Measurements from ENCODE around the gene TXNL4A.
A peak's percentile ranks its signal among the peaks of the same experiment; 100 is the strongest.

Gene TXNL4A

DNA sequence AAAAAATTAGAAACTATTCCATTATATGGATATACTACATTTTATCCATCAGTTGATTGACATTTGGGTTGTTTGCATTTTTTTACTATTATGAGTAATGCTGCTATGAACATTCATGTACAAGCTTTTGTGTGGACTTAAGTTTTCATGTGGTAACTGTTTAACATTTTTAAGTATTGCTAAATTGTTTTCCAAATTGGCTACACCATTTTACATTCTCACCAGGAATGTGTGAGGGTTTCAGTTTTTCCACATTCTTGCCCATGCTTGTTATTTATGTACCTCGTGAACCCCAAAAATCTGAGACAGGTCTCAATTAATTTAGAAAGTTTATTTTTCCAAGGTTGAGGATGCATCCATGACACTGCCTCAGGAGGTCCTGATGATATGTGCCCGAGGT is 3.1 kb upstream of the TXNL4A start:
- DNase-seq = no peak

DNA sequence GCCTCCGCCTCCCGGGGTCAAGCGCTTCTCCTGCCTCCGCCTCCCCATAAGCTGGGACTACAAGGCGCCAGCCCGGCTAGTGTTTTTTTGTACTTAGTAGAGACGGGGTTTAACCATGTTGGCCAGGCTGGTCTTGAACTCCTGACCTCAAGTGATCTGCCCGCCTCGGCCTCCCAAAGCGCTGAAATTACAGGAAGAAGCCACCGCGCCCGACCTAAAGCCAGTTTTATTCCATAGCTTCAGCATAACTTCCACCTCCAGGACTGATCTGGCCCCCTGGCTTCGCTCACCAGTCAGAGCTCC is 783 bp upstream of the TXNL4A start:
- no peak for DNase-seq

DNA sequence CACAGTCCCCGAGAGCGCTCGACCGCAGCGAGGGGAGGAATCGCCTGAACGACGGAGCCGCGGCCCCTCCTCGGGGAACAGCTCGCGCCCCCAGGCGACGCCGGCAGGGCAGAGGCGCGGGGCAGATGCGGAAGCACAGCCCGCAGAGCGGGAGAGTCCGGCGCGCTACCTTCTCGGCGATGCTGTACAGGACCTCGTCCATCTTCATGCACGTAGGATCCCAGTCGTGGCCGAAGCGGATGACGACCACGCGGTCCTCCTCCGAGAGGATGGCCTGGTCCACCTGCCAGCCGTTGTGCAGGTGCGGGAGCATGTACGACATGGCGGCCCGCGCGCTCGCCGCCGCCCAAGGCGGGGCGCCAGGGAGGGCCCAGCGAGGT is 302 bp downstream of the TXNL4A start:
- peak; percentile 71 for DNase-seq

DNA sequence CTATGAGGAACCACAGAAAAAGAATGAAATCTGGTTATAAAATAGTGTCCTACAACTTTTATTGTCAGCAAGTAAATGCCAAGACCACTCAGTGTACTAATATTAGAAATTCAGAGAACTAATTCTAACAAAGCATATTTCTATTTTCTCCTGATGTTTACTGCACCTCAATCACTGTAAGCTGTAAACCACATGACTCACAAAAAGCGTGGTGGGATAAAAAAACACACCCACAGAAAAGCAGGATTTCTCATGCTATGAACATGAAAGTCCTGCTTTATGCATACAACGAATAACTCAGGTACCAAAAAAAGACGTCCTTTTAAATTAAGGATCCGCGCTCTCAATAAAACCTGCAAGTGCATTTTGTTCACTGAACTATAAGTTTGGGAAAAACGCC is 797 bp downstream of the TXNL4A start:
- no peak for DNase-seq

DNA sequence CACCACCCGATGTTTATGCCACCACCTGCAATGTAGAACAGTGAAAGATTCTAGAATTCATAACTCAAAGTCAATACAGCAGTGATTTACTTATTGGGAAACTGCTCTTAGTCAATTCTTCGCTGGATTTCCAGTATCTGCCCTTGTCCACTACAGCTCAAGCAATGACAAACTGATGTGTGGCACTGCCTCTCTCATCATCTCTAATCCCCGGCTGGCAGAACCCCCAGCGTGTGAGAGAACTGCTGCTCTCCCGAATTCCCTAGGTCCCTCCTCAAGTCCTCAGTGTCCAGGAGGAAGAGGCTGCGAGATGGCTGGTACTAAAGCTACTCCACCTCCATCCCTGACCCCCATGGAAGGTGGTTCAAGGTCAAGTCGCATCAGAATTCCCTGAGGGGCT is 1.6 kb downstream of the TXNL4A start:
- DNase-seq = no peak

DNA sequence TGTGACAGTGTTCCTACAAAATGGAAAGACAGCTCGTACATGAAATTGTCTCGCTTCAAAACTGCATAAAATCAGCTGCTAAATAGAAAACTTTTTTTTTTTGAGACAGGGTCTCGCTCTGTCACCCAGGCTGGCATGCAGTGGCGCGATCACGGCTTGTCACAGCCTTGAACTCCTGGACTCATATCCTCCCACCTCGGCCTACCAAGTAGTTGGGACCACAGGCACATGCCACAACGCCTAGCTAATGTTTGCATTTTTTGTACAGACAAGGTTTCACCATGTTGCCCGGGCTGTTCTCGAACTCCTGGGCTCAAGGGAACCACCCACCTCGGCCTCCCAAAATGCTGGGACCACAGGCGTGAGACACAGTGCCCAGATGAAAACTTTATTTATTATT is 3.2 kb downstream of the TXNL4A start:
- DNase-seq = no peak

DNA sequence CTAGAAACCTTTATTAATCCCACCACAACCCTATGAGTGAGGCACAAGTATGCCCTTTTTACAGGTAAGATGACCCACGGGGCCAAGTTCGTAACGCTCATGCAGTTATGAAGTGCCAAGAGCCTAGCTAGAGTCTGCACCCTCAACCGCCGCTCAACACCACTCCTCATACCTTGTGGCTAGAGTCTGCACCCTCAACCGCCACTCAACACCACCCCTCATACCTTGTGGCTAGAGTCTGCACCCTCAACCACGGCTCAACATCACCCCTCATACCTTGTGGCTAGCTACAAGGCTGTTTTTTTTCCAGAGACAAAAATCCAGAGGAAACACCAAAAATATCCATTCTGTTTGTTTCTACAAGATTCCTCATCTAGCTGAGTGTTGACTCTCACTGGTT is 4.6 kb downstream of the TXNL4A start:
- no peak for DNase-seq

DNA sequence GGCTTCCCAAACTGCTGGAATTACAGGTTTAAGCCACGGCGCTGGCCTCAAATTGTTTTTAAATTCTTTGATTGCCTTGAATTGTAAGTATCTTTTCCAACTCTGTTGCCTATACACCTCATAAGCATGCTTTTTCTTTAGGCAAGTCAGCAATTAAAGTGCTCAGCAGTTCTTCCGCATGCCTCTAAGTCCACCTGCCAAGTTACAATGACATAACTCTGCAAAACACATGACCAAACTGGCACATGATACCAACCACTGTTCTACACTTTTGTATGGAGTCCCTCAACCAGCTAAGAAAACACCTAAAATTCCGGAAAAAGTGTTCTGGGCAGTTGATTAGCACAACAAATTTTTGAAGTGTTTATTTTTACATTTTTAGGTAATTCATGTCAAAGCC is 5.1 kb downstream of the TXNL4A start:
- no peak for DNase-seq

DNA sequence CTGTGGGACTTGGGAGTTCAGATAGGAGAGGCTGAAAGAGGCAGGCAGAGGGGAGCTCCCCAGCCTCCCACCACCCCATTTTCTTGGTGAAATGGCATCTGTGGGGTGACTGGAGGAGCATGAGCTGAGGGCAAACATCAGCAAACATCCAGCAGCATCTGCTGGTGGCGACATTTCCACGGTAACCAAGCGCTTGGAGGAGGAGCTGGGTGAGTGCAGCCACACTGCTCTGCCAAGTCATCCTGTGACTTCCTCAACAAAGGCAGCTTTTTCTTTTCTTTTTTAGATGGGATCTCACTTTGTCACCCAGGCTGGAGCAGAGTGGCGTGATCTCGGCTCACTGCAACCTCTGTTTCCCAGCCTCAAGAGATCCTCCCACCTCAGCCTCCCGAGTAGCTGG is 5.6 kb downstream of the TXNL4A start:
- no peak for DNase-seq

DNA sequence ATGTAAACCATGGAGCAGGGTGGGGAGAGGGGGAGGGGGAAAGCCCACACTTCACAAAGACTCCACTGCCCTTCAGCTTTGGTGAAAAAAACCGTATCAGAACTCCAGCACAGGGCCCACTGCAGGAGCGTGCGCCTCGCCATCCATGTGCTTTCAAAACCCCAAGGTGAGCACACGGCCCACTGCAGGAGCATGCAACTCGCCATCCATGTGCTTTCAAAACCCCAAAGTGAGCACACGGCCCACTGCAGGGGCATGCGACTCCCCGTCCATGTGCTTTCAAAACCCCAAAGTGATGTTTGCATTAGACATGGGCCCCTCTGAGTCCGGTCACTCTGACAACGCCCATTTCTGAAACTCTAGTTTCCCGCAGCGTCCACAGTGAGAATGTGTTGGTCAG is 7.8 kb downstream of the TXNL4A start:
- no peak for DNase-seq

DNA sequence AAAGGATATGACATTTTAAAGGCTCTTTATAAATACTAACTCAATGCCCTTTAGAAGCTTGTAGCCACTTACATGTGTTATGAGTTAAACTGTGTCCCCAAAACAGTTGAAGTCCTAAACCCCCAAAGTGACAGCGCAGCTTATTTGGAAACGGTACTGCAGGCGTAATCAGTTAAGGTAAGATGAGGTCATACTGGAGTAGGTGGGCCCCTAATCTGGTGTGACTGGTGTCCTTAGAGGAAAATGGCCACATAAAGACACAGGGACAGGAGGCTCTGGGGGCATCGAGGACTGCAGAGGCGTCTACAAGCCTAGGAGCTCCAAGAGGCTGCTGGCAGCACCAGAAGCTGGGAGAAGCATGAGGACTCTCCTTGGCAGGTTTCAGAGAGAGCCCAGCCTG is 8.5 kb downstream of the TXNL4A start:
- no peak for DNase-seq

DNA sequence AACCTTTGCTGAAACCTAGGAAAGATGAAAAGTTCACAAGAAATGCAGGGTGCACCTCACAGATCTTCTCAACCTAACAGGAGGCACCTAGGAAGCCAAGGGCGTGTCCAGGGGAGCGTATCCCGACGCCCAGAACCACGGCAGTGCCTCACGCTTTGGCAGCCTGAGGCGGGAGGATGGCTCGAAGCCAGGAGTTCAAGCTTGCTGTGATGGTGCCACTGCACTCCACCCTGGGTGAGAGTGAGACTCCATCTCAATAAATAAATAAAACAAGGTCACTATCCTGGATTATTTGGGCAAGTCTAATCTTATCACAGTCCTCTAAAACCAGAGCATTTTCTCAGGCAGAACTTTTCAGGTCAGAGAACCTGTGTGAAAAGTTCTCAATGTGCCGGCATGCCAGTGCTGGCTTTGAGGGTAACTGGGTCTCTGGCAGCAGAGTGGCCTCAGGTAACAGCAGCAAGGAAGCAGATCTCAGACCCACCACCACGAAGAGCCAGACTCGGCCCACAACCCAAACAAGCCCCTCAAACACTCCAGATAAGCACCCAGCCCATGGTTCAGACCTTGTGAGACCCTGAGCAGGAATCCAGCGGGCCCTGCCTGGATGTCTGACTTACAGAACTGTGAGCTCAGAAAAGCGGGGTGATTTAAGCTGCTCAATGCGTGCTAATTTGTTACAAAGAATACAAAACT is 12.2 kb downstream of the TXNL4A start:
- no peak for DNase-seq

DNA sequence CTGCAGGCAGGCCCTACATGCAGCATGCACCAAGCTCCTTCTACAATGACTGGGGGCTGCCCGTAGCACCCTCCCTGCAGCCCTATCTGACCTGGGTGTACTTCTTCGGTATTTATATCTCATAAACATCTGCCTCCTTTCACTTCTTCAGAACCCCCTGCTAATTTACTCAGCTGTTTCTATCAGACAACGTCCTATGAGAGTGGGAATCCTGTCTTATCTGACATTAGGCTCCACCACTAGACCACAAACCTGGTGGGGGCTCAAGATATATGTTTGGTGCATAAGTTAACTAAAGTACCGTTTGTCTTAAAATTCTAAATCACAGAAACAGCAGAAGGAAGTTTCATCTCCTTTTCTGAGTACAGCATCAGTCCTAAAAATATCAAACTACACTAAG is 13.3 kb downstream of the TXNL4A start:
- no peak for DNase-seq

DNA sequence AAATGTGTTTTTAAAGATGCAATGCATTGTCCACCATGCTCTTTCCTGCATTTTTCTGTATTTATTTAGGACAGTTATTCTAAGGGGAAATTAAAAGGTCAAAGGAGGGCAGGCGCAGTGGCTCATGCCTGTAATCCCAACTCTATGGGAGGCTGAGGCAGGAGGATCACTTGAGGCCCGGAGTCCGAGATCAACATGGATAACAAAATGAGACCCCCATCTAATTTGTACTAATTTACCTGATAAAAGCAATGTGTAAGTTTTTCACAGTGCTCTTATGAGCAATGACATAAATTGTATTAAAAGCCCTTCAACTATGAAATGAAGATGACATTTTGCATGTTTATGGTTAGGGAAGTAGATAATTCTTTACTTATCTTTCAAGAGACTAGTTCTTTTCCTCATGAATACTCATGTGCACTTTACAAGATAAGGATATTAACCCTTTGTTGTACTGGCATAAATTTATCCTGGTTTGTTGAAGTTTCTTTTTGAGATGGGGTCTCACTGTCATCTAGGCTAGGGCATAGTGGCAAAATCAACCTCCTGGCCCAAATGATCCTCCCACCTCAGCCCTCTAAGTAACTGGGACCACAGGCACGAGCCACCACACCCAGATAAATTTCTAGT is 14.2 kb downstream of the TXNL4A start:
- DNase-seq = no peak

DNA sequence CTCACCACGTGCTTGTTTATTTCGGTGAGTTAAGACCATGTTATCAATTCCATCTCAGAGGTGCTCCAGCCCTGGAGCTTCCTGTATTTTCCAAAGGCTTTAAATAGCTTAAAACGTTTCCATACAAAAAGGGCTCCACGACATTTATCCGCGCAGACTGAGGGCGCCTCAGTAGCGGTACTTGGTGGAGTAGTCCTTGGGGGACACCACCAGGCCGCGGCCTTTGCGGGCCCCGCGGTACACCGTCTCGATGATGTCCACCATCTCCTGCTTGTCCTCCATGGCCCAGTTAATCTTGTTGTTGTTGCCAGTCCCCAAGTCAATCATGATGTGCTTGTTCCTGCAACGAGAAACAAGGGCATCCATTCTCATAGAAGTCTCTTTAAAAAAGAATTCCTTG is 14.8 kb downstream of the TXNL4A start:
- DNase-seq = no peak

DNA sequence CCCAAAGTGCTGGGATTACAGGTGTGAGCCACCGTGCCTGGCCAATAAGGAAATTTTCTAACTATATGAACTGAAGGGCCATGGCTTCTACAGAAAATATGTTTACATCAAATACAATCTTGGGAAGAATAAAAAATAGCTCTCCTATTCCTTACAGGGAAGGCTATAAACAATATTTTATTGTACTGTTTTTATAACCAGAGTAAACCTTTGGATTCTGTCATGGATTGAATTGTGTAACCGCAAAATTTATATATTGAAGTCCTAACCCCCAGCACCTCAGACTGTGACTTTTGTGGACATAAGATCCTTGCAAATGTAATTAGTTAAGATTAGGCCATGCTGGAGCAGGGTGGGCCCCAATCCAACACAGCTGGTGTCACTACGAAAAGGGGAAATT is 15.6 kb downstream of the TXNL4A start:
- no peak for DNase-seq

DNA sequence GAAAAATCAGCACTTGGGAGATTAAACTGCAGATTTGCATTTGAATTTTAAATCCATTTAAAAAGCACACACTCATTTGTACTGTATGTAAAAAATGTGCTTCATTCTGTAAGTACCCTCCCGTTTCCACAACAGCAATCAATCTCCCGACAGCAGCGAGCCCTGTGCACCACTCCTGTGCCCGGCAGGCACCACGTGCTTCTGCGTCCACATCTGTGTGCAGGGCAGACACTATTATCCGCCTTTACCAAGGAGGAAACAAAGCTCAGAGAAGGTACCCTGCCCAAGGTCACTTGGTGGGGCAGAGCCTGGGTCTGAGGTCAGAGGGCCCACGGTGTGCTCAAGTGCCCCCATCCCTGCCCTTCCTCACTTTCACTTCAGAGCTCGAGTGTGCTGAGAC is 16.4 kb downstream of the TXNL4A start:
- DNase-seq = no peak

DNA sequence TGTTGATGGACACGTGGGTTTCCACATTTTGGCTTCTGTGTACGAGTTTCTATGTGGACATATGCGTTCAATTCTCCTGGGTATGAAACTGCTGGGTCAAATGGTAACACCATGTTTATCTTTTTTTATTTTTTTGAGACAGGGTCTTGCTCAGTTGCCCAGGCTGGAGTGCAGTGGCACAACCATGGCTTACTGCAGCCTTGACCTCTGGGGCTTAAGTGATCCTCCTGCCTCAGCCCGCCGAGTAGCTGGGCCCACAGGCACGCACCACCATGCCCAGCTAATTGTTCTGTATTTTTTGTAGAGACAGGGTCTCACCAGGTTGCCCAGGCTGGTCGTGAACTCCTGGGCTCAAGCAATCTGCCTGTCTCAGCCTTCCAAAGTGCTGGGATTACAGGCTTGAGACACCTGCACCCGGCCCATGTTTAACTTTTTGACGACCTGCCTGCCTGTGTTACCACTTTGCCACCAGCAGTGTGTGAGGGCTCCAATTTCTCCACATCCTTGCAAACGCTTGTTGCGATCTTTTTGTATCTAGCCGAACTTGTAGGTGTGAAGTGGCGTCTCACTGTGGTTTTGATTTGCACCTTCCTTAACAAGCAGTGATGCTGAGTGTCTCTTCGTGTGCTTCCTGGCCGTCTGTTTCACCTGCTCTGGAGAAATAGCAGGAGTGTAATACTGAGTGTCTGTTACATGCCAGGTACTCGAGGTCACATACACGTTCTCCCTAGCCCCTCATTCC is 17.0 kb downstream of the TXNL4A start:
- no peak for DNase-seq

DNA sequence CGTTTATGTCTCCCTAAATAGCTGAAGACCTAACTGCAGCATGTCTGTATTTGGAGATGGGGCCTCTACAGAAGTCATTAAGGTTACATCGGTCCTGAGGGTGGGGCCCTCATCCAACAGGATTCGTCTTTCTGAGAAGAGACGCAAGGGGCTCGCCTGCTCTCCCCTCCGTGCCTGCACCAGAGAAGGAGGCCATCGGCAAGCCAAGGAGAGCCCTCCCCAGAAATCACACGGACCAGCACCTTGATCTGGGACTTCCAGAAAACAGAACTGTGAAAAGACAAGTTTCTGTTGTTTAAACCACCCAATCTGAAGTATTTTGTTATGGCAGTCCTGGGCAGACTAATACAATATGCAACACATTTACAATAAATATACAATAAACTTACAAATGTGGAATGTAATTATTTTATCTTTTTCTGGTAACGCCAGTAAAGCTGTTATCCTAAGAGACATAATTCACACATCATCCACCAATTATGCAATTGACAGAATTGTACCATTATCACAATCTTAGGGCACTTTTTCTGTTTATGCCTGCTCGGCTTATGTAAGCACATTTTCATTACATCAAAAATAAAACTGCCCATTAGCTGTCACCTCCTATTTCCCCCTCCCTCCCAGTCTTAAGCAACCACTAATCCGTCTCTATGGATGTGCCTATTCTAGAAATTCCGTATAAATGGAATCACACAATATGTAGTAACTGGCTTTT is 17.8 kb downstream of the TXNL4A start:
- DNase-seq = no peak

DNA sequence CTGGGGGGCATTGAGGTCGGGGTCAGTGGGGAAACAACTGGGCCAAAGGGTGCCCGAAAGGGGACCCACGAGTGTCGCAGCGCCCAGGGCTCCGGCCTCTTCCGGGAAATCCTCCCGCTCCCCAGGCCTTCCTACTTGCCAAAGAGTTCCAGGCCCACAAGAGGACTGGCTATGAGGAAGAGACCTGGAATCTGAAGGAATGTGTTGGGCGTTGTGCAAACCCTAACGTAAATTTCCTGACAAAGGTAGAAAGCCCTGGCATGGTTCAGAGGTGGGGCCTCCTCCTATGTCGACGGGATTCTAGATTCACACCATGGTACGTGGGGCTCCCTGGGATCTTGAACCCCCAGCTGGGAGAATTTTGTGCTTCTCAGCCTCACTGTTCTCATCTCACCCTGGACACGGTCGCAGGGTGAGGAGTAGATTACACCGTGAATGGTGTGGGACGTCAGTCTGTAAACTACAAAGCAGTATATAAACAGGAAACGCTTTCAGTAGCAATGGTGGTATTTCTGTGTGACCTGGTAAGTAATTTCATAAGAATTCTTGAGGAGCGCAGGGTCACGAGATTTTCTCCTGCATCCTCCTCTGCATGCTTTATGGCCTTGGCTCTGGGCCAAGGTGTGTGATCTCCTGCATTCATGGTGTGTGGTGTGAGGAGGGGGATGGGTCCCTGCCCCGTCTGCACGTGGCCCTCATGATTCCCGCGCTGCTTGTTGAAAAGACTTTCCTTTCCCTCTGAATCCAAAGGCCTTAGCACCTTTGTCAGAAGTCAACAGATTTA is 23.1 kb downstream of the TXNL4A start:
- peak; percentile 53 for DNase-seq

DNA sequence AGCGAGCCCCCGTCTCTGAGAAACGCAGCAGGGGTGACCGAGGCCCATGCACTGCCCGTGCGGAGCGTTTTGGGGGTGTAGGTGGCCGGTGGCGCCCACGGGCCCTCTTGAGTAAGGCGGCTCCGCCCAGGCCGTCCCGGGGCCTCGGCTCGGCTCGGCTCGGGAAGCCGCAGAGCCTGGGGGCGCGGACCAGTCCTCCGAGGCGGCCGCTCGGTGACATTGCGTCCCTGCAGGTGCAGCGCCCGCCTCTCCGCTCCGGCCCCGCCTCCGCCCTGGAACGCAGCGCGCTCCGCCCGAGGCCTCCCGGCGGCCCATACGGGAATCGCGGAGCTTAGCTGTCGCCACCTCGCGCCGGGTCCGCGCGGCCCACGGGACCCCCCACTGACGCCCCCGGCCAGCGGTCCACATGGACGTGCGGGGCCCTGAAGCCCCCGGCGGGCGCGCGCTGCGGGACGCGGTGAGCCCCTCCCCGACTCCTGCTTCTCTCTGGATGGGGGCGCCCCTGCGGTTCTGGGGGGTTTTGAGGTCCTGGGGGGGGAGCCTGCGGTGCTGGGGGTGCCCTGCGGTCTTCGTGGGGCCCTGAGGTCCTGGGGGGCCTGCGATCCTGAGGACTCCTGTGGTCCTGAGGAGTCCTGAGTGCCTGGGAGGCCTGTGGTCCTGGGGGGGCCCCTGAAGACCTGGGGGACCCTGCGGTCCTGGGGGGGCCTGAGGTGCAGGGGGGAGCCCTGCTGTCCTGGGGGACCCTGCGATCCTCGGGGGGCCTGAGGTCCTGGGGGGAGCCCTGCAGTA is 23.8 kb downstream of the TXNL4A start, which contains the start of gene HSBP1L1:
HSBP1L1 (plus strand) TSS at position 314 of the 789 bp plus-strand sequence; CDS start at position 407, 93 bp downstream.
- peak; percentile 81 for DNase-seq

Measured in CD4-positive, alpha-beta T cell treated with Interleukin-17A for 4 hours (primary cell).